Lung microvascular endothelial cell (primary cell): ENCODE data around the gene ARHGAP45. TPM values are rescaled to one million over a fixed set of nuclear protein-coding genes. Genes with fewer than 3 reads are reported as not detected.

Experiments used
- DNase-seq, 2 donors: peaks; one replicate each; pipeline versions ENCODE4 v3.0.0 to v3.0.0-alpha.2; 2010; ENCODE audit warnings: low read depth in 2 of 2
- total RNA-seq: library from RNA; depleted of rRNA; stranded (reverse); fragments of >200 nt; gene quantifications from 2 replicates; pipeline ENCODE4 v1.2.1, GENCODE V29; 2014

Gene ARHGAP45
- total RNA-seq, 1 donor from 2014 or later, result 17.7 TPM

DNA sequence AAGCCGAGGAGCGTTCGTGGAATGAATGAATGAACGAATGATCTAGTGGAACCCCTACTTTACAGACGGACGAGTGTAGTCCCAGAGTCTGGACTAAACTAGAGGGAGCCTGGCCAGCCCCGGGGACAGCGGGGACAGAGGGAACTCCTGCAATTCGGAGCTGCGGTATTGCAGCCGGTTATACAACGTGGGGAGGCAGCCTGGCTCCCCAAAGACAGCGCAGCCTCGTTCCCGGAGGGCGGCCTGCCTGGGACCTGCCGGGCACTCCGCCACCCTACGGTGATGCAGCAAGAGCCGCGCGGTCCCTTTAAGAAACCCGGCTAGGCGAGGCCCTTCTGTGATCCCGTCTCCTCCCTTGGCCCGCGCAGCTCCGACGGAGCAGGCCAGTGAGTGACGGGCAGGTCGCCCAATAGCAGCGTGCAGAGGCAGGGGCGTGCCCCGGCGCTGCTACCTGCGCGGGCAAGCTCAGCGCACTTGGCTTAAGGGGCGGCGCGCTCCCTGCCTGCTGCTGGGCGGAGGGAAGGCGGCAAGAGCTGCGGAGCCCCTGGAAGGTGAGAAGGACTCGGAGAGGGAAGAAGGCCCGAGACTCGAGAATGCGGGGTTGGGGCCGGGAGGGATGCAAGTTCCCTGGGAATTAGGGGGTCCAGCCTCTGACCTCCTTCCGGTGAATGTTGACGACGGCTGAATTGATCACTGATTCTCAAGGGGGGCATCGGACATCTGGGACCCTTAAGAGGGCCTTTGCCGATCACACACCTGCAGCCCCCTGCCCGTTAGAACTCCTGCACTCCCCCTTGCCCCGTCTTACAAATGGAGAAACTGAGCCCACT lies 27.1 kb upstream of the ARHGAP45 start, which contains the start of gene ABCA7:
Gene ABCA7 (plus strand): TSS at position 462 of the 830 bp plus-strand sequence. CDS start 1,255 bp downstream, outside the sequence.
- peak; percentile 97 to 98 for DNase-seq

DNA sequence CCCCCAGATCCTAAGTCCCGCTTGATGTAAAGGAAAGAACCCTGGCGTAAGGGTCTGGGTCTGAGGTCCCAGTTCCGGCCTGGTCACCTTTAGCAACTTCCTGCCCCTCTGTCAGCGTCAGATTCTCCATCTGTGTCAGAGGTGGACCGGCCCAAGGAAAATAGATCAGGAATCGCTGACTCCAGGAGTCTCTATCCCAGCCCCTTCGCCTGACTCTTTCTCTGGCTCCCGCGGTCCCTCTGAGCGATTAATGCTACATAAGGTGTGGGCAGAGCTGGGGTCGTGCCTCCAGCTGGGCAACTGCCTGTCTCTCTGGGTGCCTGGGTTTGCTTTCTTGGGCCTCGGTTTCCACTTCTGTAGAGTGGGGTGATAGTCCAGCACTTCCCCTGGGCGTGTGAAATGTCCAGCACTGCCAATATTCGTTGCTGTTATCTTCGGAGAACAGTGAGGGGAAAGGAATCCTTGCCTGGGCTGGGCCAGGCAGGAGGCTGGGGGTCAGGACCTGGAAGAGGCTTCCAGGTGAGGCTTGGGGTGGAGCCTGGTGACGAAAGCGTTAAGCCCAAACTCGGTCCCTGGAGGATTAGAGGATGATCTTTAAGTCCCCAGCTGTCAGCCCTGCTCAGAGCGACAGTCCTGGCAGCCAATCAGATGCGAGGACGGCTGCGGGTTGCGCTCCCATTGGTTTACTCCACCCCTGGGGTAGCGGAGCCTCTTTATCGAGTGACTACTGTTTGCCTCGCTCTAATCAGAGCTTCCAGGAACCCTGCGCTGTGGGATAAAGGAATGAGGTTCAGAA lies 26.3 kb upstream of the ARHGAP45 start:
- DNase-seq, result peak; percentile 93

DNA sequence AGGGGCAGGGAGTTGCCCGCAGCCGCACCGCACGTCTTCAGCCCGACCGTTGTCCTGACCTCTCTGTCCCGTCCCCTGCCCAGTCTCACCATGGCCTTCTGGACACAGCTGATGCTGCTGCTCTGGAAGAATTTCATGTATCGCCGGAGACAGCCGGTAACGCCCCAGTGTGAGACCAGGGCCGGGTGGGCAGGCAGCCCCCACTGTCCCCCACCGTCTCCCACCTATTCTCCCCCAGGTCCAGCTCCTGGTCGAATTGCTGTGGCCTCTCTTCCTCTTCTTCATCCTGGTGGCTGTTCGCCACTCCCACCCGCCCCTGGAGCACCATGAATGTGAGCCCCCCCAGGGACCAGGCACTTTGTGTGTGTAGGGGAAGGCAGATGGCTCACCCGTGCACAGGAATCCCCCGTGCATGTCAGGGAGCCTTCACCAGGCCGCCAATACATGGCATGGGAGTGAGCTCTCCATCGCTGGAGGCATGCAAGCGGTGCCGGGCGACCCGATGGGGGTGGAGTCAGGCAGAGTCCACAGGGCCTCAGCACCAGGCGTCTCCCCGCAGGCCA lies 25.6 kb upstream of the ARHGAP45 start:
- DNase-seq, result no peak

DNA sequence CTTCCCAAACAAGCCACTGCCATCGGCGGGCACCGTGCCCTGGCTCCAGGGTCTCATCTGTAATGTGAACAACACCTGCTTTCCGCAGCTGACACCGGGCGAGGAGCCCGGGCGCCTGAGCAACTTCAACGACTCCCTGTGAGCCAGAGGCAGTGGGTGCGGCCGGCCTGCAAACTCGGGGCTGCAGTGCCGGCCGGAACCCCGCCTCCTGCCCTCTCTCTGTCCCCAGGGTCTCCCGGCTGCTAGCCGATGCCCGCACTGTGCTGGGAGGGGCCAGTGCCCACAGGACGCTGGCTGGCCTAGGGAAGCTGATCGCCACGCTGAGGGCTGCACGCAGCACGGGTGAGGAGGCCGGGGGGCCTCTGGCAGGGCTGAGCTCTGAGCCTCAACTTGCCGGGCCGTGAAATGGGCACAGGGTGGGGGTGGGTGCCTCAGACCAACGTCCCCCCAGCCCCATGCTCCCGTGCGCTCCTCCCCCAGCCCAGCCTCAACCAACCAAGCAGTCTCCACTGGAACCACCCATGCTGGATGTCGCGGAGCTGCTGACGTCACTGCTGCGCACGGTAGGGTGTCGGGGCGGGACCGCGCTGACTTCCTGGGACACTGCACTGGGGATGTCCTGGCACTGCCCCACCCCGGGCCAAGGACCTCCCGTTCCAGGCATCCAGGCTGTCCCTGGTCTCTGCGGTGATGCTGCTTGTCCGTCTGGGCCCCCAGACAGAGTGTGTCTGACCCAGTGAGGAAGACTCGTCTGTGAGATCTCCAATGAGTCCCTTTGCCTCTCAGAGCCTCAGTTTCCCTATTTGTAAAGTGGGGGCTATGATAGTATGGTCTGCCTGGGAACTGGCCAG lies 24.9 kb upstream of the ARHGAP45 start:
- DNase-seq, result no peak

DNA sequence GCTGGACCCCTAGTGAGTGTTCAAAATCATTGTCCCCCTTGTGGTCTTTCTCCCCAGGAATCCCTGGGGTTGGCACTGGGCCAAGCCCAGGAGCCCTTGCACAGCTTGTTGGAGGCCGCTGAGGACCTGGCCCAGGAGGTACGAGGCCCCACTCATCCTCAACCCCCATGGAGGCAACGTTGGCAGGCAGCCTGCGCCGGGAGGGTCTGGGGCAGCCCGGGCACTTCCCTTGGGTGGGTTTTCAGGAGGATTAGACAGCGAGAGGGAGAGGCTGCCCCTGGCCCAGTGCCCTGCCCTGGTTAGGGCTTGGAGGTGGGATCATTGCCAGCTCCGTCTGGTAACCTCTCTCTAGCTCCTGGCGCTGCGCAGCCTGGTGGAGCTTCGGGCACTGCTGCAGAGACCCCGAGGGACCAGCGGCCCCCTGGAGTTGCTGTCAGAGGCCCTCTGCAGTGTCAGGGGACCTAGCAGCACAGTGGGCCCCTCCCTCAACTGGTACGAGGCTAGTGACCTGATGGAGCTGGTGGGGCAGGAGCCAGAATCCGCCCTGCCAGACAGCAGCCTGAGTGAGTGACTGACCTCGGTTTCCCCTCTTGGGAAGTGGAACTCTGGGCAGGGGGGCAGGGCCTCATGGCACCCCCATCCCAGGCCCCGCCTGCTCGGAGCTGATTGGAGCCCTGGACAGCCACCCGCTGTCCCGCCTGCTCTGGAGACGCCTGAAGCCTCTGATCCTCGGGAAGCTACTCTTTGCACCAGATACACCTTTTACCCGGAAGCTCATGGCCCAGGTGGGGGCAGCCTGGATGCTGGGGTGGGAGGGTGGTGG lies 24.1 kb upstream of the ARHGAP45 start:
- peak in 1 of 2 donors; percentile 20 for DNase-seq

DNA sequence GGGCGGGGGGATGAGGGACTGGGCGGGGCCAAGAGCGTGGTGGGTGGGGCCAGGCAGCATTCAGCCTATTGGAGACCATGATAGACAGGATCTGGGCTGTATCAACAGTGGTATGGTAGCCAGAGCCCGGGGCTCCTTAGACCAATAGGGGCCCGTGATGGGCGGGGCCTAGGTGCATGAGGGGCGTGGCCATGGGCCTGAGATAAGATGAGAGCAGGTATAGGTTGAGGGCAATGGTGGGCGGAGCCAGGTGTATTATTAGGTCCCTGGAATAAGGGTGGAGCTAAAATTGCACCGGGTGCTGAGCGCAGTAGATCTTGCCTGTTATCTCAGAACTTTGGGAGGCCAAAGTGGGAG lies 21.7 kb upstream of the ARHGAP45 start:
- peak; percentile 47 to 57 for DNase-seq

DNA sequence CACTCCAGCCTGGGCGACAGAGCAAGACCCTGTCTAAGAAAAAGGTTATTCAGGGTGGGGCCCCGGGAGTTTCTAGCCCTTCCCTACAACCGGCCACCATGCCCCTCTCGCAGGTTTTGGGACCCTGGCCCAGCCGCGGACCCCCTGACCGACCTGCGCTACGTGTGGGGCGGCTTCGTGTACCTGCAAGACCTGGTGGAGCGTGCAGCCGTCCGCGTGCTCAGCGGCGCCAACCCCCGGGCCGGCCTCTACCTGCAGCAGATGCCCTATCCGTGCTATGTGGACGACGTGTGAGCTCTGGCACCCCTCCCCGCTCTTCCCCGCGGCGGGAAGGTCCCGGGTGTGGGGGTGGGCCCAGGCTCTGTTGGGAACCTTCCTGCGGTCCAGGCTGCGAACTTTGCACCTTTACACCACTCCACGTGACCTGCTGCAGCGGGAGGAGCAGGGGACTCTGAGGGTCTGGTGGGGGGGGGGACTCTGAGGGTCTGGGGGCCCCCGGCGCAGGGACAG lies 20.8 kb upstream of the ARHGAP45 start:
- no peak for DNase-seq

DNA sequence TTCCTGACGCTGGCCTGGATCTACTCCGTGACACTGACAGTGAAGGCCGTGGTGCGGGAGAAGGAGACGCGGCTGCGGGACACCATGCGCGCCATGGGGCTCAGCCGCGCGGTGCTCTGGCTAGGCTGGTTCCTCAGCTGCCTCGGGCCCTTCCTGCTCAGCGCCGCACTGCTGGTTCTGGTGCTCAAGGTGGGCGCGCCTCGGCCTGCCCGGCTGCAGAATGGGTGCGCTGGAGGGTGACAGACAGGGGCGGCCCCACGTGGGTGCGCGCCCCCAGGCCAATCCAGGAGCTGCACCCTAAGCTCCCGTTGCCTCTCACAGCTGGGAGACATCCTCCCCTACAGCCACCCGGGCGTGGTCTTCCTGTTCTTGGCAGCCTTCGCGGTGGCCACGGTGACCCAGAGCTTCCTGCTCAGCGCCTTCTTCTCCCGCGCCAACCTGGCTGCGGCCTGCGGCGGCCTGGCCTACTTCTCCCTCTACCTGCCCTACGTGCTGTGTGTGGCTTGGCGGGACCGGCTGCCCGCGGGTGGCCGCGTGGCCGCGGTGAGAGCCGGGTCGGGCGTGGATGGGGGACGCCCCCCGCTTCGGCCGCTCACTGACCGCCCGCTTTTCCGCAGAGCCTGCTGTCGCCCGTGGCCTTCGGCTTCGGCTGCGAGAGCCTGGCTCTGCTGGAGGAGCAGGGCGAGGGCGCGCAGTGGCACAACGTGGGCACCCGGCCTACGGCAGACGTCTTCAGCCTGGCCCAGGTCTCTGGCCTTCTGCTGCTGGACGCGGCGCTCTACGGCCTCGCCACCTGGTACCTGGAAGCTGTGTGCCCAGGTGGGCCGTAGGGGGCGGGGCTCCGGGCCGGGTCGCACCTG lies 19.9 kb upstream of the ARHGAP45 start:
- DNase-seq, result no peak

DNA sequence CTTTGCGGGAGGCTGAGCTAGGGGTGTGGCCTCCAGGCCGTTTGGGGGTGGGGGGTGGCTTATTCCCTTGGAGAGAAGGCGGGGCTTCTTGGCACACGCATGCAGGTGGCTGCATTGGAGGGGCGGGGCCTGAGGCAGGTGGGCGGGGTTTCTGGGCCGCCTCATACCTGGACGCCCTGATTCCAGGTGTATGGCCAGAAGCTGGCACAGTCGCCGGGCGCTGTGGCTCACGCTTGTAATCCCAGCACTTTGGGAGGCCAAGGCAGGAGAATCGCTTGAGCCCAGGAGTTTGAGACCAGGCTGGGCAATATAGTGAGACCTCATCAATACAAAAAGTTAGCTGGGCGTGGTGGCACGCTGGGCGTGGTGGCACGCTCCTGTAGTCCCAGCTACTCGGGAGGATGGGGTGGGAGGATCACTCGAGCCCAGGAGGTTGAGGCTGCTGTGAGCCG lies 19.2 kb upstream of the ARHGAP45 start:
- DNase-seq, result no peak

DNA sequence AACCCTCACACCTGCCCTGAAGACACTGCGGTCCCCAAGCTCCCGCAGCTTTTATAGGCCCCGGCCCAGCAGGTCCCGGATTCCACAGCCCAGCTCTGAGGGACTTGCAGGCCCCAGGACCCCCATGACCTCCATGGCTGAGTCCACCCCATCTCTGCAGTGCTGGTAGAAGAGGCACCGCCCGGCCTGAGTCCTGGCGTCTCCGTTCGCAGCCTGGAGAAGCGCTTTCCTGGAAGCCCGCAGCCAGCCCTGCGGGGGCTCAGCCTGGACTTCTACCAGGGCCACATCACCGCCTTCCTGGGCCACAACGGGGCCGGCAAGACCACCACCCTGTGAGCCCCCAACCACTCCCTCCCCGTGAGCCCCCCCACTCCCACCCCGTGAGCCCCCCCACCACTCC lies 17.9 kb upstream of the ARHGAP45 start:
- DNase-seq, result no peak

DNA sequence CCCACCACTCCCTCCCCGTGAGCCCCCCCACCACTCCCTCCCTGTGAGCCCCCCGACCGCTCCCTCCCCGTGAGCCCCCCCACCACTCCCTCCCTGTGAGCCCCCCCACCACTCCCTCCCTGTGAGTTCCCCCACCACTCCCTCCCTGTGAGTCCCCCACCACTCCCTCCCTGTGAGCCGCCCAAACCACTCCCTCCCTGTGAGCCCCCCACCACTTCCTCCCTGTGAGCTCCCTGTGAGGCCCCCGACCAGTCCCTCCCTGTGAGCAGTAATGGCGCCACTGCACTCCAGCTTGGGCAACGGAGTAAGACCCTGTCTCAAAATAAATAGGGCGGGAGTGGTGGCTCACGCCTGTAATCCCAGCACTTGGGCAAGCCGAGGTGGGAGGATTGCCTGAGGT lies 17.2 kb upstream of the ARHGAP45 start:
- no peak for DNase-seq

DNA sequence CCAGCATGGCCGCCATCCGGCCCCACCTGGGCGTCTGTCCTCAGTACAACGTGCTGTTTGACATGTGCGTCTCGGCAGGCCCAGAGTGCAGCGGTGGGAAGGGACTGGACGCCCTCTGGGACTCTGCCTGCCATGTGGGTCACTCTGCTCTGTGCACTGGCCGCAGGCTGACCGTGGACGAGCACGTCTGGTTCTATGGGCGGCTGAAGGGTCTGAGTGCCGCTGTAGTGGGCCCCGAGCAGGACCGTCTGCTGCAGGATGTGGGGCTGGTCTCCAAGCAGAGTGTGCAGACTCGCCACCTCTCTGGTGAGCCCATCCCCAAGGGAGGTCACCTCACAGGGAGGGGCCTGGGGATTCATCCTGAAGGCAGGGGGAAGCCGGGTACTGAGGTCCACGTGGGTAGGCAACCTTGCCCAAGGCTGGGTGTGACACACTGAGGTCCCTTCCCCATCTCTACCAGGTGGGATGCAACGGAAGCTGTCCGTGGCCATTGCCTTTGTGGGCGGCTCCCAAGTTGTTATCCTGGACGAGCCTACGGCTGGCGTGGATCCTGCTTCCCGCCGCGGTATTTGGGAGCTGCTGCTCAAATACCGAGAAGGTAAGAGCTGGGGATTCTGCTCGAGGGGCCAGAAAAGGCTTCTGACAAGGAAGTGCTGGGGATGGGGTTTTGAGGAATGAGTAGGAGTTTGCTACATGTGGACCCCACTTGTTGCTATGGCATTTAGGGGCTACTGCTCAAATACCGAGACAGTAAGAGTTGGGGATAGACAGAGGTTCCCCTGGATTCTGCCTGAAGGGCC lies 15.8 kb upstream of the ARHGAP45 start:
- DNase-seq, result no peak

DNA sequence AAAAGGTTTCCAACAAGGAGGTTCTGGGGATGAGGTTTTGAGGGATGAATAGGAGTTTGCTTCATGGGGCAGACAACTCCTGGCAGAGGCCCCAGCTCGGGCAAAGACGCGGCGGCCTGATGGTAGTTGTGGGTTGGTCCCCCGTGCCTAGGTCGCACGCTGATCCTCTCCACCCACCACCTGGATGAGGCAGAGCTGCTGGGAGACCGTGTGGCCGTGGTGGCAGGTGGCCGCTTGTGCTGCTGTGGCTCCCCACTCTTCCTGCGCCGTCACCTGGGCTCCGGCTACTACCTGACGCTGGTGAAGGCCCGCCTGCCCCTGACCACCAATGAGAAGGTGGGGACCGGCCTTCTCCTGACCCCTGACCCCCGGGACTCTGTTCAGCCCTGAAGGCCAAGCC lies 15.2 kb upstream of the ARHGAP45 start:
- no peak for DNase-seq

DNA sequence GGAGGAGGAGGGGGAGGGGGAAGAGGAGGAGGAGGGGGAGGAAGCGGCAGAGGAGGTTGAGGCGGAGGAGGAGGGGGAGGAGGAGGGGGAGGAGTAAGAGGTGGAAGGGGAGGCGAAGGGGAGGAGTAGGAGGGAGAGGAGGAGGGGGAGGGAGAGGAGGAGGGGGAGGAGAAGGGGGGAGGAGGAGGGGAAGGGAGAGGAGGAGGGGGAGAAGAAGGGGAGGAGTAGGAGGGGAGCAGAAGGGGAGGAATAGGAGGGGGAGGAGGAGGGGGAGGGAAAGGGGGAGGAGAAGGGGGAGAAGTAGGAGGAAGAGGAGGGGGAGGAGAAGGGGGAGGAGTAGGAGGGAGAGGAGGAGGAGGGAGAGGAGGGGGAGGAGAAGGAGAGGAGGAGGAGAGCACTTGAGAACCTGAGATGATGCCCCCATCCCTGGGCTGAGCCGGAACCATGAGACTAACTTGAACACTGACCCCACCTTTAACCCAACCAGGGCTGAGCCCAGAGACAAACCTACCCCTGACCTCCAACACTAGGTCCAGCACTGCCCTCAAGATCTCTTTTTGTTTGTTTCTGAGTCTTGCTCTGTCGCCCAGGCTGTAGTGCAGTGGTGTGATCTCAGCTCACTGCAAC lies 14.5 kb upstream of the ARHGAP45 start:
- no peak for DNase-seq

DNA sequence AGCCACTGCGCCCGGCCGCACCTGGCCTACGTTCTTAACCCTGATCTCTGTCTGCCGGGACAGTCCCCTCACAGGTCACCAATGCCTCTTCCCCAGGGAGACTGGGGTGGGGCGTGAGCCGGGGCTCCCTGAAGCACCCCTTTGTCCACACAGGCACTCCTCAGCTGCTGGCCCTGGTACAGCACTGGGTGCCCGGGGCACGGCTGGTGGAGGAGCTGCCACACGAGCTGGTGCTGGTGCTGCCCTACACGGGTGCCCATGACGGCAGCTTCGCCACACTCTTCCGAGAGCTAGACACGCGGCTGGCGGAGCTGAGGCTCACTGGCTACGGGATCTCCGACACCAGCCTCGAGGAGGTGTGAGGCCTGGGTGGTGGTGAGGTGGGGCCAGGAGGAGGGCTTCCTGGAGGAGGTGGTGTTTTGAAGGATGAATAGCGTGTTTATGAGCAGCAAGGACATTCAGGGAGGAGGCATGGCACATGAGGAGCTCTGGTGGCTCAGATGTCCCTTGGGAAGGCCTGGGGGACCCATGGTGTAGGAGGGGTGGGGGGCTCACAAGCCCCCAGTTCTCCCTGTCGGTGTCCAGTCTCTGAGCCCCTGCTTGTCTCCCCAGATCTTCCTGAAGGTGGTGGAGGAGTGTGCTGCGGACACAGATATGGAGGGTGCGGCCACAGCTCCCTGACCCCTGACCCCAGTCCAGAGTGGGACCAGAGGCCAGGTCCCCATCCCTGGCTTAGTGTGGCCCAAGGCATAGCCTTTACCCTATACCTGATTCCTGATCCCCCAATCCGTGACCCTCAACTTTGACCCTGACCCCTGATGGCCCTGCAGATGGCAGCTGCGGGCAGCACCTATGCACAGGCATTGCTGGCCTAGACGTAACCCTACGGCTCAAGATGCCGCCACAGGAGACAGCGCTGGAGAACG lies 13.5 kb upstream of the ARHGAP45 start:
- no peak for DNase-seq

DNA sequence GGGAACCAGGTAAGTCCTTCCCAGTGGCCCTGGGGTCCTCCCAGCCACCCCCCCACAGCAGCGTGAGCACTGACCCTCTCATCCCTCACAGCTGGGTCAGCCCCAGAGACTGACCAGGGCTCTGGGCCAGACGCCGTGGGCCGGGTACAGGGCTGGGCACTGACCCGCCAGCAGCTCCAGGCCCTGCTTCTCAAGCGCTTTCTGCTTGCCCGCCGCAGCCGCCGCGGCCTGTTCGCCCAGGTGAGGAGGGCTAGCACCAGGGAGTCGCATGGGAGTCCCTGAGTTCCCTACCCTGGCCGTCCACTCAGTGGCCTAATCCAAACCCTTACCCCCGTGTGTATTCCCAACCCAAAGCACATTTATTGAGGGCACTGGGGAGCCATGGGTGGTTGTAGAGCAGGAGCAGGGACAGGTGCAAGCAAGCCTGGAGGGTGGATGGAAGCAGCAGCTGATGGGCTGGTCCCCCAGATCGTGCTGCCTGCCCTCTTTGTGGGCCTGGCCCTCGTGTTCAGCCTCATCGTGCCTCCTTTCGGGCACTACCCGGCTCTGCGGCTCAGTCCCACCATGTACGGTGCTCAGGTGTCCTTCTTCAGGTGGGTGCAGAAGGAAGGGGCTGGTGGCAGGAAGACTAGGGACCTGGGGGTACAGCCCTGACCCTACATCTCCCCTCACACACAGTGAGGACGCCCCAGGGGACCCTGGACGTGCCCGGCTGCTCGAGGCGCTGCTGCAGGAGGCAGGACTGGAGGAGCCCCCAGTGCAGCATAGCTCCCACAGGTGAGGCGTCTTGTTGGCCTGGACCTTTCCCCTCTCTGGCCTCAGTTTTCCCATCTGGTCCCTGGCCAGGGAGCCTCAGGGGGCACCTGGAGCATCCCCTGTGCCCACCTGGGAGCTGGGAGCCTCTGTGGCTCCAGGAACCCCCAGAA lies 12.6 kb upstream of the ARHGAP45 start:
- no peak for DNase-seq
